NCI-H2029 (cell line): Measurements from ENCODE around the gene INPP5K.

Experiments
- DNase-seq: peaks from one replicate; lab custom pipeline; 2025; lab: John Stamatoyannopoulos, UW

The INPP5K gene

GRCh38 chr17:1505586-1505985, 10.8 kb downstream of the INPP5K start:
- no peak for DNase-seq

- no peak for DNase-seq
Measured at GRCh38 chr17:1504866-1505265, 11.5 kb downstream of the INPP5K start.

- no peak for DNase-seq
Measured at GRCh38 chr17:1503699-1504098, 12.7 kb downstream of the INPP5K start.

- DNase-seq: no peak
Measured at GRCh38 chr17:1498869-1499268, 17.5 kb downstream of the INPP5K start.

GRCh38 chr17:1498233-1498632, 18.2 kb downstream of the INPP5K start:
- no peak for DNase-seq

- no peak for DNase-seq
Measured at GRCh38 chr17:1497831-1498230, 18.6 kb downstream of the INPP5K start.

GRCh38 chr17:1496869-1497268, 19.5 kb downstream of the INPP5K start:
- DNase-seq: no peak

- DNase-seq: no peak
Measured at GRCh38 chr17:1495265-1495989, 21.0 kb downstream of the INPP5K start.

- DNase-seq: no peak
Measured at GRCh38 chr17:1494736-1495253, 21.6 kb downstream of the INPP5K start.

GRCh38 chr17:1494203-1494602, 22.2 kb downstream of the INPP5K start:
- no peak for DNase-seq

- DNase-seq: no peak
Measured at GRCh38 chr17:1493291-1493980, 23.0 kb downstream of the INPP5K start.

- no peak for DNase-seq
Measured at GRCh38 chr17:1492249-1493206, 23.9 kb downstream of the INPP5K start, which contains the start of gene MYO1C. TSS of gene MYO1C (minus strand) at chr17:1492686. CDS start at chr17:1492487, 199 bp downstream.

GRCh38 chr17:1491443-1492248, 24.8 kb downstream of the INPP5K start:
- no peak for DNase-seq

- no peak for DNase-seq
Measured at GRCh38 chr17:1490643-1491442, 25.6 kb downstream of the INPP5K start.

GRCh38 chr17:1488826-1489270, 27.6 kb downstream of the INPP5K start:
- no peak for DNase-seq

GRCh38 chr17:1487939-1488825, 28.2 kb downstream of the INPP5K start:
- DNase-seq: no peak

GRCh38 chr17:1486802-1487695, 29.4 kb downstream of the INPP5K start:
- peak; percentile 42 for DNase-seq
